HG03432 (cell line): Measurements from ENCODE around the gene COMMD8.
"Not testable (repeated sequence)": the region's sequence is repeated elsewhere in the genome, so short reads cannot be mapped to it uniquely, and the experiment has no call there.

ENCODE experiments used
- ATAC-seq: cut with Tn5 transposase; IDR thresholded peaks from one replicate; pipeline ENCODE4 v1.9.1; 2021; ENCODE audit warnings: mild to moderate bottlenecking, moderate library complexity; ENCODE audit not compliant: unreplicated experiment

The COMMD8 gene

GRCh38 chr4:47463235-47463956 is at the start of gene COMMD8:
COMMD8 (minus strand) TSS chr4:47463702; CDS start chr4:47463651, 51 bp downstream.
- peak; percentile 92 for ATAC-seq

GRCh38 chr4:47510506-47511143 is 47.1 kb upstream of the COMMD8 start:
- ATAC-seq = peak; percentile 98

- no peak for ATAC-seq
Measured at GRCh38 chr4:47505666-47506065, 42.2 kb upstream of the COMMD8 start.

- ATAC-seq = no peak
Measured at GRCh38 chr4:47505147-47505546, 41.6 kb upstream of the COMMD8 start.

GRCh38 chr4:47500776-47501175 is 37.3 kb upstream of the COMMD8 start:
- peak; percentile 20 for ATAC-seq

- peak; percentile 44 for ATAC-seq
Measured at GRCh38 chr4:47499700-47500099, 36.2 kb upstream of the COMMD8 start.

GRCh38 chr4:47498899-47499298 is 35.4 kb upstream of the COMMD8 start:
- ATAC-seq = peak; percentile 53

GRCh38 chr4:47494124-47494430 is 30.6 kb upstream of the COMMD8 start:
- ATAC-seq = peak; percentile 24

GRCh38 chr4:47493238-47494123 is 30.0 kb upstream of the COMMD8 start:
- ATAC-seq = peak; percentile 60

- ATAC-seq = peak; percentile 72
Measured at GRCh38 chr4:47490550-47490949, 27.0 kb upstream of the COMMD8 start.

- no peak for ATAC-seq
Measured at GRCh38 chr4:47488706-47489105, 25.2 kb upstream of the COMMD8 start.

- ATAC-seq = not testable (repeated sequence)
Measured at GRCh38 chr4:47486727-47487126, 23.2 kb upstream of the COMMD8 start.

GRCh38 chr4:47486231-47486673 is 22.8 kb upstream of the COMMD8 start:
- ATAC-seq = no peak

GRCh38 chr4:47485768-47486167 is 22.3 kb upstream of the COMMD8 start:
- no peak for ATAC-seq

- peak; percentile 98 for ATAC-seq
Measured at GRCh38 chr4:47485047-47485692, 21.7 kb upstream of the COMMD8 start, which contains the start of gene ATP10D. ATP10D (plus strand) TSS chr4:47485275; CDS start chr4:47512541, 27,266 bp downstream.

- peak; percentile 18 for ATAC-seq
Measured at GRCh38 chr4:47484168-47484567, 20.7 kb upstream of the COMMD8 start.

GRCh38 chr4:47483745-47484144 is 20.2 kb upstream of the COMMD8 start:
- peak; percentile 0 for ATAC-seq

GRCh38 chr4:47482326-47482725 is 18.8 kb upstream of the COMMD8 start:
- no peak for ATAC-seq

GRCh38 chr4:47478804-47479203 is 15.3 kb upstream of the COMMD8 start:
- ATAC-seq = no peak

GRCh38 chr4:47475411-47475810 is 11.9 kb upstream of the COMMD8 start:
- no peak for ATAC-seq

GRCh38 chr4:47474799-47475198 is 11.3 kb upstream of the COMMD8 start:
- no peak for ATAC-seq
